ENCODE results near the gene GJA4.

DNA sequence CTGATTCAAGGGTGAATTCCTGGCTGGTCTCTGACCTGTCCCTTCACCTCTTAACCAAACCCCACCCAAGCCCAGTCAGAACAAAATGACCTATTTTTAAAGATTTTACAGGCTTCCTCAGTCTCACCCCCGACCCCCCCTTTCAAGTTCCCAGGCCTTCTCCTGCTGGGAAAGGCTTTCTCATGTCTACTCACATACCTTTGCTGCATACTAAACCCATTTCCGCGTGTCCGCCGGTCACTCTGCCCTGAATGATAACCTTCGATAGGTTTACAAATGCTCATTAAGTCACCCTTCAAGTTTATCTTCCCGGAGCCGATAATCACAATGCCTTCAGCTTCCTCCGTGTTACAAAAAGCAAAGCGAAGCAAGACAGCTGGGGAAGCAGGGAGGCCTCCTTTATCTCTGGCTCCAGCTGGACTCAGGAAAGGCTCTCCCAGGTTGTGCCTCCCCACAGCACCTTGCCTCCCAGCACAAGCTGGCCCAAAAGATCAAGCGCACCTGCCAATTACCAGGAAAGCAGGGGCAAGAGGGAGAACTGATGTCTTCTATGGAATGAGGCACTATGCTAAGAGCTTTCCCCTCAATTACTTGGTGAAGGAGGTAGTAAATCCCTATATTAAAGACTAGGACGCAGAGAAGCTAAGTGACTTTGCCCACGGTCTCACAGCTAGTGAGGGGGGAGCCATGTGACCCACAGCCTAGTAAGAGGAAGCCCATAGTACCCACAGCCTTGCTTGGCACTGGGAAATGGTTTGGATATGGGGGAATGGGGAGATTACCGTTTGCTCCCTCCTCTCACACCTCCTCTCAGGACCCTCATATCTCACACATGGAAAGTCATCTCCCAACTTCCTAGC lies 50.8 kb downstream of the GJA4 start:
- no peak for TF ChIP-seq ZNF274 (IDR thresholded peaks at IDR 0.05; ENCODE audit: borderline replicate concordance, extremely low read depth, low read length)
- TF ChIP-seq YY1 (IDR thresholded peaks at IDR 0.05; ENCODE audit: low read depth, low read length), result no peak
- TF ChIP-seq, protein P1, sequence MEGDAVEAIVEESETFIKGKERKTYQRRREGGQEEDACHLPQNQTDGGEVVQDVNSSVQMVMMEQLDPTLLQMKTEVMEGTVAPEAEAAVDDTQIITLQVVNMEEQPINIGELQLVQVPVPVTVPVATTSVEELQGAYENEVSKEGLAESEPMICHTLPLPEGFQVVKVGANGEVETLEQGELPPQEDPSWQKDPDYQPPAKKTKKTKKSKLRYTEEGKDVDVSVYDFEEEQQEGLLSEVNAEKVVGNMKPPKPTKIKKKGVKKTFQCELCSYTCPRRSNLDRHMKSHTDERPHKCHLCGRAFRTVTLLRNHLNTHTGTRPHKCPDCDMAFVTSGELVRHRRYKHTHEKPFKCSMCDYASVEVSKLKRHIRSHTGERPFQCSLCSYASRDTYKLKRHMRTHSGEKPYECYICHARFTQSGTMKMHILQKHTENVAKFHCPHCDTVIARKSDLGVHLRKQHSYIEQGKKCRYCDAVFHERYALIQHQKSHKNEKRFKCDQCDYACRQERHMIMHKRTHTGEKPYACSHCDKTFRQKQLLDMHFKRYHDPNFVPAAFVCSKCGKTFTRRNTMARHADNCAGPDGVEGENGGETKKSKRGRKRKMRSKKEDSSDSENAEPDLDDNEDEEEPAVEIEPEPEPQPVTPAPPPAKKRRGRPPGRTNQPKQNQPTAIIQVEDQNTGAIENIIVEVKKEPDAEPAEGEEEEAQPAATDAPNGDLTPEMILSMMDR (IDR thresholded peaks at IDR 0.05; ENCODE audit: control extremely low read depth in 1 of 3, insufficient read depth in 1 of 3, low read depth in 1 of 3, low read length in 3 of 3), result no peak
- no peak for TF ChIP-seq POLR2A (IDR thresholded peaks at IDR 0.05; ENCODE audit: control extremely low read depth in 1 of 2, low read depth in 2 of 2, low read length in 2 of 2)
- no peak for TF ChIP-seq RFX5 (IDR thresholded peaks at IDR 0.05; ENCODE audit: borderline replicate concordance, low read depth, low read length)
- TF ChIP-seq MAFK (IDR thresholded peaks at IDR 0.05; ENCODE audit: low read depth, low read length), result no peak
- TF ChIP-seq EZH2 (IDR thresholded peaks at IDR 0.05; ENCODE audit: low read depth, low read length, severe bottlenecking), result no peak
- TF ChIP-seq GABPA (IDR thresholded peaks at IDR 0.05; ENCODE audit: borderline replicate concordance, insufficient read depth, low read length), result no peak
- no peak for TF ChIP-seq RBBP5 (IDR thresholded peaks at IDR 0.05; ENCODE audit: borderline replicate concordance, low read depth, low read length)
- TF ChIP-seq PHF8 (conservative IDR thresholded peaks at IDR 0.05; ENCODE audit: low read depth, low read length), result no peak
- TF ChIP-seq KDM1A (IDR thresholded peaks at IDR 0.05; ENCODE audit: borderline replicate concordance, low read length), result no peak
- no peak for TF ChIP-seq SP1 (IDR thresholded peaks at IDR 0.05; ENCODE audit: low read depth, low read length)
